ENCODE results near the gene RPF1.
A peak's percentile ranks its signal among the peaks of the same experiment; 100 is the strongest.

Gene RPF1

GRCh38 chr1:84467298-84467697, 11.8 kb upstream of the RPF1 start:
- DNase-seq (ENCODE audit: low read depth), result peak; percentile 58
- H3K4me3 ChIP-seq (ENCODE audit: low read length), result no peak overlapping the region
- no peak for TF ChIP-seq CTCF (IDR thresholded peaks at IDR 0.05; ENCODE audit: insufficient read depth, low read depth, low read length, missing control alignments)

- no peak for TF ChIP-seq CTCF (IDR thresholded peaks at IDR 0.05; ENCODE audit: insufficient read depth, low read depth, low read length, missing control alignments)
- H3K4me3 ChIP-seq (ENCODE audit: low read length), result no peak overlapping the region
- no peak for DNase-seq (ENCODE audit: low read depth)
Measured at GRCh38 chr1:84476225-84476624, 2.8 kb upstream of the RPF1 start.

- peak; percentile 27 for DNase-seq (ENCODE audit: low read depth)
- TF ChIP-seq CTCF (IDR thresholded peaks at IDR 0.05; ENCODE audit: insufficient read depth, low read depth, low read length, missing control alignments), result no peak
Measured at GRCh38 chr1:84479998-84480397, 932 bp downstream of the RPF1 start.

GRCh38 chr1:84480650-84481049, 1.6 kb downstream of the RPF1 start:
- DNase-seq (ENCODE audit: low read depth), result no peak
- TF ChIP-seq CTCF (IDR thresholded peaks at IDR 0.05; ENCODE audit: insufficient read depth, low read depth, low read length, missing control alignments), result no peak
- H3K4me3 ChIP-seq (ENCODE audit: low read length), result peak overlapping the region; percentile 63

More at GRCh38 chr1:84479998-84480397, 932 bp downstream of the RPF1 start:
- peak overlapping the region; percentile 63 for H3K4me3 ChIP-seq (ENCODE audit: low read length)

GRCh38 chr1:84481317-84481716, 2.3 kb downstream of the RPF1 start:
- DNase-seq (ENCODE audit: low read depth), result no peak
- TF ChIP-seq CTCF (IDR thresholded peaks at IDR 0.05; ENCODE audit: insufficient read depth, low read depth, low read length, missing control alignments), result no peak
- no peak overlapping the region for H3K4me3 ChIP-seq (ENCODE audit: low read length)

GRCh38 chr1:84488107-84488506, 9.0 kb downstream of the RPF1 start:
- TF ChIP-seq CTCF (IDR thresholded peaks at IDR 0.05; ENCODE audit: insufficient read depth, low read depth, low read length, missing control alignments), result no peak
- DNase-seq (ENCODE audit: low read depth), result no peak
- H3K4me3 ChIP-seq (ENCODE audit: low read length), result no peak overlapping the region

GRCh38 chr1:84489766-84490165, 10.7 kb downstream of the RPF1 start:
- no peak for TF ChIP-seq CTCF (IDR thresholded peaks at IDR 0.05; ENCODE audit: insufficient read depth, low read depth, low read length, missing control alignments)
- DNase-seq (ENCODE audit: low read depth), result no peak

More at GRCh38 chr1:84489766-84490165, 10.7 kb downstream of the RPF1 start:
- H3K4me3 ChIP-seq (ENCODE audit: low read length), result no peak overlapping the region

All from epithelial cell of esophagus (primary cell).